Osteocyte (in vitro differentiated cells): Measurements from ENCODE around the gene NXN. TPM values are rescaled to one million over a fixed set of nuclear protein-coding genes. Genes with fewer than 3 reads are reported as not detected.
"Not testable (repeated sequence)": the region's sequence is repeated elsewhere in the genome, so short reads cannot be mapped to it uniquely, and the experiment has no call there.

Source experiments
- DNase-seq: peaks from one replicate; pipeline ENCODE4 v3.0.0; 2021; ENCODE audit warnings: mixed read lengths; ENCODE audit not compliant: unreplicated experiment; ENCODE audit errors: extremely low spot score
- H3K27ac Mint-ChIP-seq: one replicate; pipeline ENCODE4 v1.8.0; 2021; ENCODE audit warnings: mild to moderate bottlenecking, mixed read lengths; ENCODE audit not compliant: unreplicated experiment
- H3K27me3 Mint-ChIP-seq: one replicate; pipeline ENCODE4 v1.8.0; 2021; ENCODE audit warnings: mixed read lengths; ENCODE audit not compliant: unreplicated experiment
- H3K36me3 Mint-ChIP-seq: one replicate; pipeline ENCODE4 v1.8.0; 2021; ENCODE audit warnings: mixed read lengths; ENCODE audit not compliant: unreplicated experiment
- H3K4me1 Mint-ChIP-seq: one replicate; pipeline ENCODE4 v1.8.0; 2021; ENCODE audit warnings: mixed read lengths; ENCODE audit not compliant: unreplicated experiment
- H3K4me3 Mint-ChIP-seq: one replicate; pipeline ENCODE4 v1.8.0; 2021; ENCODE audit warnings: mild to moderate bottlenecking, moderate library complexity, mixed read lengths; ENCODE audit not compliant: unreplicated experiment
- H3K9me3 Mint-ChIP-seq: one replicate; pipeline ENCODE4 v1.8.0; 2021; ENCODE audit warnings: mixed read lengths; ENCODE audit not compliant: unreplicated experiment
- CTCF ChIP-seq: fragments of 200-600 bp; sonication (generic); IDR thresholded peaks from 2 replicates; pipeline ENCODE4 v1.5.0; 2021; ENCODE audit warnings: antibody characterized with exemption, mild to moderate bottlenecking, moderate library complexity
- total RNA-seq: library from RNA; stranded (reverse); gene quantifications from 2 replicates; pipeline ENCODE4 v1.2.1, GENCODE V29; 2021

NXN gene
- total RNA-seq, 1 donor from 2014 or later, result 123 TPM

GRCh38 chr17:811051-811784 is 168.4 kb downstream of the NXN start:
- H3K27me3 Mint-ChIP-seq, result no peaks in the 10 kb centered on the region
- H3K27ac Mint-ChIP-seq, result no peak overlapping the region
- no peak overlapping the region for H3K4me3 Mint-ChIP-seq
- no peak for DNase-seq
- H3K9me3 Mint-ChIP-seq, result no peaks in the 10 kb centered on the region
- no peak for TF ChIP-seq CTCF
- H3K36me3 Mint-ChIP-seq, result peaks cover 24% of the 10 kb centered on the region
- H3K4me1 Mint-ChIP-seq, result peaks cover 10% of the 10 kb centered on the region

- DNase-seq, result no peak
- peaks cover 15% of the 10 kb centered on the region for H3K4me1 Mint-ChIP-seq
- no peaks in the 10 kb centered on the region for H3K27me3 Mint-ChIP-seq
- H3K27ac Mint-ChIP-seq, result no peak overlapping the region
- H3K9me3 Mint-ChIP-seq, result no peaks in the 10 kb centered on the region
- peaks cover 24% of the 10 kb centered on the region for H3K36me3 Mint-ChIP-seq
- no peak for TF ChIP-seq CTCF
- no peak overlapping the region for H3K4me3 Mint-ChIP-seq
These were observed 171.9 kb downstream of the NXN start for GRCh38 chr17:807523-808294.

- Mint-ChIP-seq H3K9me3 (no peaks in the 10 kb centered on the region), H3K27ac (no peak overlapping the region), H3K27me3 (no peaks in the 10 kb centered on the region), H3K4me3 (no peak overlapping the region), H3K4me1 (peaks cover 18% of the 10 kb centered on the region), H3K36me3 (peaks cover 20% of the 10 kb centered on the region)
- no peak for DNase-seq
- TF ChIP-seq CTCF, result no peak
These were observed 172.6 kb downstream of the NXN start for GRCh38 chr17:806781-807522.

- H3K4me1 Mint-ChIP-seq, result peaks cover 22% of the 10 kb centered on the region
- H3K27me3 Mint-ChIP-seq, result no peaks in the 10 kb centered on the region
- no peak overlapping the region for H3K27ac Mint-ChIP-seq
- H3K4me3 Mint-ChIP-seq, result no peak overlapping the region
- no peak for DNase-seq
- H3K9me3 Mint-ChIP-seq, result no peaks in the 10 kb centered on the region
- TF ChIP-seq CTCF, result no peak
- H3K36me3 Mint-ChIP-seq, result peaks cover 22% of the 10 kb centered on the region
These were observed 173.2 kb downstream of the NXN start for GRCh38 chr17:806346-806745.

- not testable (repeated sequence) for H3K9me3 Mint-ChIP-seq, H3K27me3 Mint-ChIP-seq, H3K4me3 Mint-ChIP-seq, DNase-seq, H3K27ac Mint-ChIP-seq
- H3K36me3 Mint-ChIP-seq, result peaks cover 22% of the 10 kb centered on the region
- H3K4me1 Mint-ChIP-seq, result peaks cover 20% of the 10 kb centered on the region
These were observed 173.7 kb downstream of the NXN start for GRCh38 chr17:805886-806285.
